ENCODE data around the gene PSMG2.

- TF ChIP-seq POLR2A (IDR thresholded peaks at IDR 0.05; ENCODE audit: low read depth, low read length) (no peak), TAF1 (IDR thresholded peaks at IDR 0.05; ENCODE audit: borderline replicate concordance, low read depth, low read length) (no peak)
These were observed 47.9 kb upstream of the PSMG2 start for GRCh38 chr18:12654971-12655370.

Data from GM12892 (cell line).